ENCODE measurements around the gene KRT77. TPM values are rescaled to one million over a fixed set of nuclear protein-coding genes. Genes with fewer than 3 reads are reported as not detected.

The KRT77 gene
- total RNA-seq, 1 donor from 2014 or later = not detected

- Histone ChIP-seq H3K4me1 (no peaks in the 10 kb centered on the region), H3K9me3 (no peaks in the 10 kb centered on the region), H3K36me3 (no peaks in the 10 kb centered on the region), H3K27me3 (peaks cover 5% of the 10 kb centered on the region), H3K4me3 (no peak overlapping the region), H3K27ac (no peak overlapping the region)
- DNase-seq = no peak
- ATAC-seq = no peak
- intact Hi-C loops (cut with DNase I) = no loop called here
- no peak for TF ChIP-seq CTCF (IDR thresholded peaks at IDR 0.05)
Measured at GRCh38 chr12:52740584-52740983, 37.3 kb upstream of the KRT77 start.

- Histone ChIP-seq H3K27me3 (peaks cover 11% of the 10 kb centered on the region), H3K9me3 (no peaks in the 10 kb centered on the region), H3K27ac (no peak overlapping the region), H3K4me1 (no peaks in the 10 kb centered on the region), H3K4me3 (no peak overlapping the region), H3K36me3 (no peaks in the 10 kb centered on the region)
- DNase-seq (no peak), ATAC-seq (no peak)
- intact Hi-C loops (cut with DNase I) = no loop called here
- TF ChIP-seq CTCF (IDR thresholded peaks at IDR 0.05) = no peak
Measured at GRCh38 chr12:52739963-52740362, 36.6 kb upstream of the KRT77 start.

GRCh38 chr12:52735816-52736632 is 32.7 kb upstream of the KRT77 start:
- Histone ChIP-seq H3K27me3 (peaks cover 20% of the 10 kb centered on the region), H3K9me3 (no peaks in the 10 kb centered on the region), H3K4me1 (no peaks in the 10 kb centered on the region), H3K27ac (no peak overlapping the region), H3K4me3 (no peak overlapping the region), H3K36me3 (no peaks in the 10 kb centered on the region)
- ATAC-seq (no peak), DNase-seq (no peak)
- no peak for TF ChIP-seq CTCF (IDR thresholded peaks at IDR 0.05)
- intact Hi-C loops (cut with DNase I) = no loop called here

GRCh38 chr12:52735106-52735505 is 31.8 kb upstream of the KRT77 start:
- H3K27ac ChIP-seq = no peak overlapping the region

GRCh38 chr12:52730793-52731192 is 27.5 kb upstream of the KRT77 start:
- ATAC-seq (no peak), DNase-seq (no peak)
- Histone ChIP-seq H3K27me3 (peaks cover 18% of the 10 kb centered on the region), H3K4me1 (no peaks in the 10 kb centered on the region), H3K4me3 (no peak overlapping the region), H3K9me3 (no peaks in the 10 kb centered on the region), H3K36me3 (no peaks in the 10 kb centered on the region), H3K27ac (no peak overlapping the region)
- intact Hi-C loops (cut with DNase I) = no loop called here
- no peak for TF ChIP-seq CTCF (IDR thresholded peaks at IDR 0.05)

More at GRCh38 chr12:52735106-52735505, 31.8 kb upstream of the KRT77 start:
- DNase-seq (no peak), ATAC-seq (no peak)
- Histone ChIP-seq H3K9me3 (no peaks in the 10 kb centered on the region), H3K27me3 (peaks cover 20% of the 10 kb centered on the region), H3K4me3 (no peak overlapping the region), H3K36me3 (no peaks in the 10 kb centered on the region), H3K4me1 (no peaks in the 10 kb centered on the region)
- intact Hi-C loops (cut with DNase I) = no loop called here
- no peak for TF ChIP-seq CTCF (IDR thresholded peaks at IDR 0.05)
